Osteocyte (in vitro differentiated cells): ENCODE measurements around the gene OR2AE1. TPM values are rescaled to one million over a fixed set of nuclear protein-coding genes. Genes with fewer than 3 reads are reported as not detected.

Experiments used
- DNase-seq: peaks from one replicate; pipeline ENCODE4 v3.0.0; 2021; ENCODE audit warnings: mixed read lengths; ENCODE audit not compliant: unreplicated experiment; ENCODE audit errors: extremely low spot score
- H3K27ac Mint-ChIP-seq: one replicate; pipeline ENCODE4 v1.8.0; 2021; ENCODE audit warnings: mild to moderate bottlenecking, mixed read lengths; ENCODE audit not compliant: unreplicated experiment
- H3K27me3 Mint-ChIP-seq: one replicate; pipeline ENCODE4 v1.8.0; 2021; ENCODE audit warnings: mixed read lengths; ENCODE audit not compliant: unreplicated experiment
- H3K36me3 Mint-ChIP-seq: one replicate; pipeline ENCODE4 v1.8.0; 2021; ENCODE audit warnings: mixed read lengths; ENCODE audit not compliant: unreplicated experiment
- H3K4me1 Mint-ChIP-seq: one replicate; pipeline ENCODE4 v1.8.0; 2021; ENCODE audit warnings: mixed read lengths; ENCODE audit not compliant: unreplicated experiment
- H3K4me3 Mint-ChIP-seq: one replicate; pipeline ENCODE4 v1.8.0; 2021; ENCODE audit warnings: mild to moderate bottlenecking, moderate library complexity, mixed read lengths; ENCODE audit not compliant: unreplicated experiment
- H3K9me3 Mint-ChIP-seq: one replicate; pipeline ENCODE4 v1.8.0; 2021; ENCODE audit warnings: mixed read lengths; ENCODE audit not compliant: unreplicated experiment
- total RNA-seq: library from RNA; stranded (reverse); gene quantifications from 2 replicates; pipeline ENCODE4 v1.2.1, GENCODE V29; 2021
- TF ChIP-seq, protein P1 (sequence below): fragments of 200-600 bp; sonication (generic); IDR thresholded peaks from 2 replicates; pipeline ENCODE4 v1.5.0; 2021; ENCODE audit warnings: antibody characterized with exemption, mild to moderate bottlenecking, moderate library complexity

The OR2AE1 gene
- total RNA-seq, 1 donor from 2014 or later: not detected

GRCh38 chr7:99860281-99861127 lies 16.3 kb downstream of the OR2AE1 start:
- DNase-seq: peak; percentile 54
- Mint-ChIP-seq H3K27ac (no peak overlapping the region), H3K9me3 (no peaks in the 10 kb centered on the region), H3K36me3 (no peaks in the 10 kb centered on the region), H3K27me3 (peaks cover 2% of the 10 kb centered on the region), H3K4me3 (no peak overlapping the region), H3K4me1 (peaks cover 2% of the 10 kb centered on the region)
- TF ChIP-seq, protein P1, sequence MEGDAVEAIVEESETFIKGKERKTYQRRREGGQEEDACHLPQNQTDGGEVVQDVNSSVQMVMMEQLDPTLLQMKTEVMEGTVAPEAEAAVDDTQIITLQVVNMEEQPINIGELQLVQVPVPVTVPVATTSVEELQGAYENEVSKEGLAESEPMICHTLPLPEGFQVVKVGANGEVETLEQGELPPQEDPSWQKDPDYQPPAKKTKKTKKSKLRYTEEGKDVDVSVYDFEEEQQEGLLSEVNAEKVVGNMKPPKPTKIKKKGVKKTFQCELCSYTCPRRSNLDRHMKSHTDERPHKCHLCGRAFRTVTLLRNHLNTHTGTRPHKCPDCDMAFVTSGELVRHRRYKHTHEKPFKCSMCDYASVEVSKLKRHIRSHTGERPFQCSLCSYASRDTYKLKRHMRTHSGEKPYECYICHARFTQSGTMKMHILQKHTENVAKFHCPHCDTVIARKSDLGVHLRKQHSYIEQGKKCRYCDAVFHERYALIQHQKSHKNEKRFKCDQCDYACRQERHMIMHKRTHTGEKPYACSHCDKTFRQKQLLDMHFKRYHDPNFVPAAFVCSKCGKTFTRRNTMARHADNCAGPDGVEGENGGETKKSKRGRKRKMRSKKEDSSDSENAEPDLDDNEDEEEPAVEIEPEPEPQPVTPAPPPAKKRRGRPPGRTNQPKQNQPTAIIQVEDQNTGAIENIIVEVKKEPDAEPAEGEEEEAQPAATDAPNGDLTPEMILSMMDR: no peak

DNA sequence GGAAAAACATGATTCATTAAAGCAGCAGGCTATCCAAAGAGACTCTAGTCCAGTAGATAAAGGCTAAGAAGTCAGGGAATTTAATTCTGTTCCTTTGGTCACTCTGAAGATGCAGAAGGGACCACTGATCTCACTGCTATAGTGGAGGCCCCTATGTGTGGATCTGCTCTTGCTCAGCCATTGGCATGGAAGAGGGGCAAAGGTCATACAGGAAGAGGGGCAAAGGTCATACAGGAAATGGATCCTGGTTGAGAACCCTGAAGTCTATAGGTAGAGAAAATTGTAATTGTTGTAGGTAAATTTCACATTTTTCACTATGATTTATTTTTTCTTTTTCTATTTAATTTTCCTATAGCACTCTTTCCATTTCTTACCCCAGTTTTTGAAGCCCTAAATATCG lies 21.6 kb downstream of the OR2AE1 start:
- Mint-ChIP-seq H3K27ac (no peak overlapping the region), H3K4me3 (no peak overlapping the region), H3K9me3 (no peaks in the 10 kb centered on the region), H3K36me3 (no peaks in the 10 kb centered on the region), H3K4me1 (no peaks in the 10 kb centered on the region), H3K27me3 (peaks cover 20% of the 10 kb centered on the region)
- peak; percentile 7 for DNase-seq
- TF ChIP-seq, protein P1: no peak

DNA sequence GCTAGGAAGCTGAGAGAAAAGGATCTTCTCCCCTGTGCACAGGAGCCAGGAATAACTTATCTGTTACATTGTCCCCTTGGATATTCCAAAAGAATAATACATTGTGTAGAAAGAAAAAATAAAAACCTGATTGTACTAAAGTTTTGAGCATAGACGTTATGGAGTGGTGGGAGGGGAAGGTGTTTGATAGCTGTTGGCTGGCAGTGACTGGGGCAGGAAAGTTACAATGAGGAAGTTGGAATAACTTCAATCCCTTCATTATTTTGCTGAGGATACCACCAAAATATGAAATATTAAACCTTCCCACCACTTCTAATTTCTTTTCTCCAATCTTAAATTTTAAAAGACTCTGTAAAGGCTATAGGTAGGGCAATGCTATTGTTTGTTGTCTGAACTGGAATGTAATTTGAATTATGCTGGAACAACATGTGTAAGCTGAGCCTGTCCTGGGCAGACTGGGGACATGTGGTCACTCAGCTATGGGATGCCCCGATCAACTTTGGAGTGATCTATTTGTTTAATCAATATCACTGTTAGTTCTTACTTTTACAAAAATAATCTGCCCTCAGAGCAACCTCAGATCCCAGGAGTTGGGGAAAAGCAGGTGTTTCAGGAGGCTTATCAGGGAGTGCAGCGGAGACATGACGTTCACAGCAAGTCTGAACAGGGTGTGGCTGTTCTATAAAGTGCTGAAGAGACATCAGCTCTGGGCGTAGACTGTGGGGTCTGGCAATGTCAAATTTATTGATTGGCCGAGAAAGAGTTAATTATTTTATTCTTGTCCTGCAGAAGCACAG lies 28.2 kb downstream of the OR2AE1 start:
- H3K4me1 Mint-ChIP-seq: no peaks in the 10 kb centered on the region
- DNase-seq: peak; percentile 6
- no peak overlapping the region for H3K27ac Mint-ChIP-seq
- TF ChIP-seq, protein P1: no peak
- H3K36me3 Mint-ChIP-seq: no peaks in the 10 kb centered on the region
- H3K4me3 Mint-ChIP-seq: no peak overlapping the region
- no peaks in the 10 kb centered on the region for H3K9me3 Mint-ChIP-seq
- peaks cover 36% of the 10 kb centered on the region for H3K27me3 Mint-ChIP-seq

GRCh38 chr7:99844328-99844727 lies 32.5 kb downstream of the OR2AE1 start:
- H3K27ac Mint-ChIP-seq: no peak overlapping the region
- peaks cover 48% of the 10 kb centered on the region for H3K27me3 Mint-ChIP-seq
- H3K4me1 Mint-ChIP-seq: no peaks in the 10 kb centered on the region
- DNase-seq: no peak
- TF ChIP-seq, protein P1: no peak
- no peaks in the 10 kb centered on the region for H3K36me3 Mint-ChIP-seq
- no peaks in the 10 kb centered on the region for H3K9me3 Mint-ChIP-seq
- no peak overlapping the region for H3K4me3 Mint-ChIP-seq

- peaks cover 53% of the 10 kb centered on the region for H3K27me3 Mint-ChIP-seq
- no peak overlapping the region for H3K4me3 Mint-ChIP-seq
- DNase-seq: peak; percentile 19
- H3K9me3 Mint-ChIP-seq: no peaks in the 10 kb centered on the region
- no peaks in the 10 kb centered on the region for H3K36me3 Mint-ChIP-seq
- TF ChIP-seq, protein P1: no peak
- H3K27ac Mint-ChIP-seq: no peak overlapping the region
- H3K4me1 Mint-ChIP-seq: no peaks in the 10 kb centered on the region
Observed at GRCh38 chr7:99843808-99844207, 33.0 kb downstream of the OR2AE1 start.
